ENCODE results near the gene KIF26B.

DNA sequence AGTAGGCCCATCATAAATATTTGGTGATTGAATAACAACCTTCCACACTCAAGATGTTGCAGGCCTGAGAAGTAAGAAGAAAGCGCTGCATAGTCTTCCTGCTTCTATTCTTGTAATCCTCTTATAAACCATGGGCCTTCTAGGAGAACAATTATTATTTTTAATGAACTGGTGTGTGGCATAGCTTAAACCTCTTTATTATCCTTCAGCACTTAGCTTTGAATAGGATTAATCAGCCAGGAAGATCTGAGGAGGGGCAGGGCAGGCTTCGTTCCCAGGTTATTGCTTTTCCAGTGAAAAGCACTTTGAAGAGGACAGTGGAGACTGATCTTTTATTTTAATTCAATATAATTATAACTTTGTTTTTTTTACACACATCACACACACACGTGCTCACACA, 42.3 kb downstream of the KIF26B start:
- TF ChIP-seq POLR2A (IDR thresholded peaks at IDR 0.05; ENCODE audit: low read depth, low read length) (no peak), POLR2AphosphoS5 (IDR thresholded peaks at IDR 0.05; ENCODE audit: low read depth, low read length) (no peak), PAX5 (IDR thresholded peaks at IDR 0.05; ENCODE audit: insufficient read depth, low read length, severe bottlenecking) (no peak)
